GM23248 (cell line): Measurements from ENCODE around the gene FBXO40. TPM values are rescaled to one million over a fixed set of nuclear protein-coding genes. Genes with fewer than 3 reads are reported as not detected.

Source experiments
- DNase-seq: peaks from one replicate; pipeline ENCODE4 v3.0.0-alpha.2; 2015
- H2AFZ ChIP-seq: fragments of 200-600 bp; sonication (generic); 2 replicates; pipeline ENCODE4 v1.6.1; 2016; ENCODE audit warnings: antibody characterized with exemption
- H3F3A ChIP-seq: fragments of 200-600 bp; sonication (generic); 2 replicates; pipeline ENCODE4 v1.6.1; 2016; ENCODE audit warnings: mild to moderate bottlenecking, antibody characterized with exemption, mixed run types; ENCODE audit not compliant: insufficient read depth
- H3K27ac ChIP-seq: fragments of 200-600 bp; sonication (generic); 2 replicates; pipeline ENCODE4 v1.5.1; 2016; ENCODE audit warnings: mild to moderate bottlenecking
- H3K27me3 ChIP-seq: fragments of 200-600 bp; sonication (generic); replicated peaks from 2 replicates; pipeline ENCODE4 v1.6.1; 2016; ENCODE audit warnings: mild to moderate bottlenecking; ENCODE audit not compliant: insufficient read depth
- H3K36me3 ChIP-seq: fragments of 200-600 bp; sonication (generic); 2 replicates; pipeline ENCODE4 v1.6.1; 2016; ENCODE audit warnings: low read depth, mild to moderate bottlenecking
- H3K4me1 ChIP-seq: fragments of 200-600 bp; sonication (generic); 2 replicates; pipeline ENCODE4 v1.6.1; 2016; ENCODE audit warnings: mild to moderate bottlenecking; ENCODE audit not compliant: insufficient read depth
- H3K4me2 ChIP-seq: fragments of 200-600 bp; sonication (generic); one replicate; pipeline ENCODE4 v1.6.1; 2016; ENCODE audit warnings: mild to moderate bottlenecking; ENCODE audit not compliant: unreplicated experiment
- H3K4me3 ChIP-seq: fragments of 200-600 bp; sonication (generic); 2 replicates; pipeline ENCODE4 v1.5.1; 2016; ENCODE audit warnings: mild to moderate bottlenecking
- H3K79me2 ChIP-seq: fragments of 200-600 bp; sonication (generic); 2 replicates; pipeline ENCODE4 v1.6.1; 2016; ENCODE audit warnings: mild to moderate bottlenecking; ENCODE audit not compliant: insufficient read depth
- H3K9ac ChIP-seq: fragments of 200-600 bp; sonication (generic); 2 replicates; pipeline ENCODE4 v1.6.1; 2016; ENCODE audit warnings: mild to moderate bottlenecking
- H3K9me2 ChIP-seq: fragments of 200-600 bp; sonication (generic); 2 replicates; pipeline ENCODE4 v1.6.1; 2016; ENCODE audit warnings: mixed run types, mild to moderate bottlenecking, moderate library complexity; ENCODE audit not compliant: insufficient read depth
- H3K9me3 ChIP-seq: fragments of 200-600 bp; sonication (generic); one replicate; pipeline ENCODE4 v1.6.1; 2017; ENCODE audit warnings: low read depth
- H4K20me1 ChIP-seq: fragments of 200-600 bp; sonication (generic); 2 replicates; pipeline ENCODE4 v1.6.0; 2016; ENCODE audit not compliant: insufficient read depth
- EZH2 ChIP-seq: fragments of 200-600 bp; sonication (generic); IDR thresholded peaks from 2 replicates; pipeline ENCODE4 v1.6.1; 2018; ENCODE audit warnings: antibody characterized with exemption, mild to moderate bottlenecking; ENCODE audit not compliant: insufficient read depth, poor library complexity, severe bottlenecking
- EZH2phosphoT487 ChIP-seq: fragments of 200-600 bp; sonication (generic); IDR thresholded peaks from 2 replicates; pipeline ENCODE4 v1.6.1; 2018; ENCODE audit warnings: antibody characterized with exemption, moderate library complexity, mild to moderate bottlenecking, low read depth; ENCODE audit not compliant: insufficient read depth
- WGBS, 2 experiments: methylation state at CpG; one replicate each; pipeline ENCODE4 v1.1.6; 2015 to 2017; ENCODE audit warnings: low lambda C conversion rate in 2 of 2, low coverage in 1 of 2; ENCODE audit errors: missing lambda C conversion rate in 2 of 2; 5-methylcytosine and 5-hydroxymethylcytosine counted together
- in situ Hi-C: fragments of 300-500 bp; cut with MboI; formaldehyde crosslinking; loops from 2 replicates; pipeline ENCODE4 v1.15.0; 2020
- polyA plus RNA-seq: library from polyadenylated mRNA; unstranded; fragments of >200 nt; fragmentation: Nextera tagmentation; extraction: Ambion mirVana; gene quantifications from 2 replicates; pipeline ENCODE4 v1.2.1, GENCODE V29; 2016
- total RNA-seq: library from RNA; depleted of rRNA; stranded (reverse); fragments of >200 nt; shearing (Covaris generic); gene quantifications from 2 replicates; pipeline ENCODE4 v1.2.3, GENCODE V29; 2014

The FBXO40 gene
- total and polyA plus RNA-seq, 2 experiments from 2014 or later = not detected

GRCh38 chr3:121566773-121567172 lies 26.4 kb upstream of the FBXO40 start:
- Histone ChIP-seq H3K4me2 (no peak overlapping the region), H3K27ac (no peak overlapping the region), H3K27me3 (no peaks in the 10 kb centered on the region; the same call in 1 of the 2 replicates), H3K36me3 (no peaks in the 10 kb centered on the region), H3K9me2 (no peaks in the 10 kb centered on the region), H3K4me1 (no peaks in the 10 kb centered on the region), H3K9me3 (no peaks in the 10 kb centered on the region), H3F3A (no peaks in the 10 kb centered on the region), H3K4me3 (no peak overlapping the region), H2AFZ (no peak overlapping the region), H3K9ac (no peak overlapping the region), H3K79me2 (no peaks in the 10 kb centered on the region), H4K20me1 (no peaks in the 10 kb centered on the region)
- in situ Hi-C loops = loop anchor here (25.0 kb wide), 1 partner anchor 696 kb away; no protein-coding TSS in a partner anchor
- 77 to 80% methylated on average over 9 of the region's 9 CpGs for WGBS, 2 experiments
- no peak for DNase-seq
- TF ChIP-seq EZH2phosphoT487 = no peak
- TF ChIP-seq EZH2 = no peak

- no peak for DNase-seq
- Histone ChIP-seq H2AFZ (no peak within 1 kb of the TSS), H3K4me1 (no peaks in the 10 kb centered on the region), H3K9me3 (no peaks in the 10 kb centered on the region), H3K9ac (no peak within 1 kb of the TSS), H3K9me2 (no peaks in the 10 kb centered on the region), H3K36me3 (no peaks in the 10 kb centered on the region), H3K4me2 (no peak within 1 kb of the TSS), H3K27me3 (no peaks in the 10 kb centered on the region; the same call in 1 of the 2 replicates), H3F3A (no peaks in the 10 kb centered on the region), H3K4me3 (no peak within 1 kb of the TSS), H3K79me2 (no peaks in the 10 kb centered on the region), H4K20me1 (no peaks in the 10 kb centered on the region), H3K27ac (no peak within 1 kb of the TSS)
- TF ChIP-seq EZH2 (no peak), EZH2phosphoT487 (no peak)
- in situ Hi-C loops = loop anchor here (25.0 kb wide), 1 partner anchor 695 kb away; no protein-coding TSS in a partner anchor
- WGBS, 2 experiments = 75 to 81% methylated on average over 5 of the region's 5 CpGs
Measured at GRCh38 chr3:121567649-121568048, 25.5 kb upstream of the FBXO40 start, which contains the start of gene ARGFX. Gene ARGFX (plus strand): TSS chr3:121567949. CDS start chr3:121570714, 2,765 bp downstream.

GRCh38 chr3:121574449-121574848 lies 18.7 kb upstream of the FBXO40 start:
- Histone ChIP-seq H3K36me3 (no peaks in the 10 kb centered on the region), H3K9me3 (no peaks in the 10 kb centered on the region), H2AFZ (no peak overlapping the region), H3K9ac (no peak overlapping the region), H3K27ac (no peak overlapping the region), H3K9me2 (no peaks in the 10 kb centered on the region), H4K20me1 (no peaks in the 10 kb centered on the region), H3F3A (no peaks in the 10 kb centered on the region), H3K27me3 (no peaks in the 10 kb centered on the region; the same call in 1 of the 2 replicates), H3K79me2 (no peaks in the 10 kb centered on the region), H3K4me1 (no peaks in the 10 kb centered on the region), H3K4me2 (no peak overlapping the region), H3K4me3 (no peak overlapping the region)
- no peak for DNase-seq
- WGBS, 2 experiments = 73 to 74% methylated on average over 6 of the region's 6 CpGs
- in situ Hi-C loops = loop anchor here (25.0 kb wide), 1 partner anchor 688 kb away; no protein-coding TSS in a partner anchor
- no peak for TF ChIP-seq EZH2phosphoT487
- no peak for TF ChIP-seq EZH2

- Histone ChIP-seq H3K4me3 (no peak overlapping the region), H3K9ac (no peak overlapping the region), H3K36me3 (no peaks in the 10 kb centered on the region), H3K27ac (no peak overlapping the region), H3K9me2 (no peaks in the 10 kb centered on the region), H3K4me2 (no peak overlapping the region), H3F3A (no peaks in the 10 kb centered on the region), H3K79me2 (no peaks in the 10 kb centered on the region), H3K9me3 (no peaks in the 10 kb centered on the region), H4K20me1 (no peaks in the 10 kb centered on the region), H3K4me1 (no peaks in the 10 kb centered on the region), H2AFZ (no peak overlapping the region), H3K27me3 (no peaks in the 10 kb centered on the region; the same call in 1 of the 2 replicates)
- 12% methylated on average over 2 of the region's 2 CpGs for WGBS, 2 experiments
- no peak for TF ChIP-seq EZH2
- no peak for TF ChIP-seq EZH2phosphoT487
- in situ Hi-C loops = no loop called here
- DNase-seq = no peak
Measured at GRCh38 chr3:121581691-121582090, 11.5 kb upstream of the FBXO40 start.
